OCI-LY3 (cell line): ENCODE measurements around the gene GLI2.

Experiments used
- H2AFZ ChIP-seq: fragments of 200-600, 300-600 bp; shearing (Covaris generic); 2 replicates; pipeline ENCODE4 v1.6.0; 2014; ENCODE audit warnings: antibody characterized with exemption, low read depth, low read length
- H3K27ac ChIP-seq: fragments of 200-600, 300-600 bp; sonication (generic); 2 replicates; pipeline ENCODE4 v1.5.1; 2014; ENCODE audit warnings: mild to moderate bottlenecking, low read length, moderate library complexity, mixed read lengths
- H3K27me3 ChIP-seq: fragments of 200-600, 300-600 bp; sonication (generic); 2 replicates; pipeline ENCODE4 v1.6.1; 2014; ENCODE audit warnings: low read depth, low read length, mixed read lengths
- H3K36me3 ChIP-seq: fragments of 200-600, 300-600 bp; sonication (generic); replicated peaks from 2 replicates; pipeline ENCODE3; 2014; ENCODE audit warnings: low read depth, low read length, mixed read lengths
- H3K4me1 ChIP-seq: fragments of 300-600, 200-600 bp; sonication (generic); 2 replicates; pipeline ENCODE4 v1.6.1; 2014; ENCODE audit warnings: low read length, mixed read lengths
- H3K4me2 ChIP-seq: fragments of 200-600, 300-600 bp; sonication (generic); 2 replicates; pipeline ENCODE4 v1.6.1; 2014; ENCODE audit warnings: low read length, mixed read lengths
- H3K4me3 ChIP-seq: fragments of 300-600, 200-600 bp; sonication (generic); 2 replicates; pipeline ENCODE4 v1.5.1; 2014; ENCODE audit warnings: antibody characterized with exemption, mild to moderate bottlenecking, low read length, moderate library complexity
- H3K79me2 ChIP-seq: fragments of 300-600, 200-600 bp; shearing (Covaris generic); 2 replicates; pipeline ENCODE4 v1.6.1; 2014; ENCODE audit warnings: mild to moderate bottlenecking, low read length, mixed read lengths
- H3K9ac ChIP-seq: fragments of 300-600, 200-600 bp; shearing (Covaris generic); 2 replicates; pipeline ENCODE4 v1.6.0; 2014; ENCODE audit warnings: mild to moderate bottlenecking, low read length, moderate library complexity
- H3K9me3 ChIP-seq: fragments of 200-600, 300-600 bp; shearing (Covaris generic); 2 replicates; pipeline ENCODE4 v1.6.1; 2014; ENCODE audit warnings: low read length, mixed read lengths; ENCODE audit not compliant: insufficient read depth
- H4K20me1 ChIP-seq: fragments of 200-600, 300-600 bp; sonication (generic); 2 replicates; pipeline ENCODE4 v1.6.1; 2016; ENCODE audit warnings: low read length, mixed read lengths; ENCODE audit not compliant: insufficient read depth
- CTCF ChIP-seq: fragments of 200-600, 300-600 bp; sonication (generic); IDR thresholded peaks from 2 replicates; pipeline ENCODE4 v1.5.1; 2014; ENCODE audit warnings: antibody characterized with exemption, low read length, low read depth
- EZH2phosphoT487 ChIP-seq: fragments of 200-600 bp; shearing (Covaris generic); IDR thresholded peaks from 2 replicates; pipeline ENCODE4 v1.6.1; 2018; ENCODE audit warnings: antibody characterized with exemption, mixed run types, low read depth

Gene GLI2

GRCh38 chr2:120759543-120760331 is 24.1 kb downstream of the GLI2 start:
- H3K9me3 ChIP-seq: no peaks in the 10 kb centered on the region
- H3K4me2 ChIP-seq: no peak overlapping the region
- H3K4me1 ChIP-seq: no peaks in the 10 kb centered on the region
- H3K27me3 ChIP-seq: peaks cover 5% of the 10 kb centered on the region; the same call in 1 of the 2 replicates
- no peak overlapping the region for H3K9ac ChIP-seq
- no peaks in the 10 kb centered on the region for H3K36me3 ChIP-seq
- no peaks in the 10 kb centered on the region for H3K79me2 ChIP-seq
- no peak overlapping the region for H3K4me3 ChIP-seq
- H3K27ac ChIP-seq: no peak overlapping the region
- TF ChIP-seq CTCF: no peak
- no peak overlapping the region for H2AFZ ChIP-seq
- no peaks in the 10 kb centered on the region for H4K20me1 ChIP-seq

GRCh38 chr2:120760446-120761135 is 24.9 kb downstream of the GLI2 start:
- no peak overlapping the region for H3K27ac ChIP-seq
- no peaks in the 10 kb centered on the region for H3K4me1 ChIP-seq
- TF ChIP-seq CTCF (no peak), EZH2phosphoT487 (no peak)
- no peaks in the 10 kb centered on the region for H3K9me3 ChIP-seq
- H4K20me1 ChIP-seq: no peaks in the 10 kb centered on the region
- H3K27me3 ChIP-seq: peaks cover 5% of the 10 kb centered on the region; the same call in 1 of the 2 replicates
- no peak overlapping the region for H3K4me3 ChIP-seq
- H3K79me2 ChIP-seq: no peaks in the 10 kb centered on the region
- H3K4me2 ChIP-seq: no peak overlapping the region
- H3K36me3 ChIP-seq: no peaks in the 10 kb centered on the region
- no peak overlapping the region for H2AFZ ChIP-seq
- H3K9ac ChIP-seq: no peak overlapping the region

DNA sequence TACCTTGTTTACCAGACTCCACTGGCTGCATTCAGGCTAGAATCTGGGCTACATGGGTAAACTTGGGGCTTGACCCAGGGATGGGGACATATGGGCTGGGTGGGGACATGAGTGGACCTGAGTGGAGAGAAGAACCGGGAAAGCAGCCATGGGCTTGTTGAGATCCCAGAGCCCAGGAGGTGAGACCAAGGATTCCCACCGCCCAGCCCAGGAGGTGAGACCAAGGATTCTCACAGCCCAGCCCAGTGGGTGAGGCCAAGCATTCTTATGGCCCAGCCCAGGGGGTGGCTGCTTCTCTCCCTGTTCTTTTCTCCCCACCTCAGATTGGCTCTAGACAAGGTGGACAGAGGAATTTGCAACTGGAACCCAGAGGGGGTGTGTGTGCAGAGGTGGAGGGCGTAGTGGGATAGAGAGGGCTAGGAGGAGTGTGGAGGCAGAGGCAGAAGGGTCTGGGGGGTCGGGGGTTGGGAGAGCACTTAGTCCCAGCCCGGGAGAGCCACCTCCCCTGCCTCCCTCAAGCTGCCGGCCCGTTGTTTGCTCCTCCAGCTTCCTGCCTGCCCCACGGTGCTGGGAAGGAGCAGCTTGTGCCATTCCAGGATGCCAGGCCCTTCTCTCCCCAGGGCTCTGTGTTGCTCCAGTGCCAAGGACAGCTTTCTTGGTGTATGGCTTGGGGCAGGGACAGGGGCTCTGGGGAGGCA is 25.6 kb downstream of the GLI2 start:
- Histone ChIP-seq H3K27ac (no peak overlapping the region), H3K9ac (no peak overlapping the region), H4K20me1 (no peaks in the 10 kb centered on the region), H3K4me2 (no peak overlapping the region), H3K4me3 (no peak overlapping the region), H3K4me1 (no peaks in the 10 kb centered on the region), H3K79me2 (no peaks in the 10 kb centered on the region), H2AFZ (no peak overlapping the region), H3K36me3 (no peaks in the 10 kb centered on the region), H3K27me3 (peaks cover 5% of the 10 kb centered on the region; the same call in 1 of the 2 replicates), H3K9me3 (no peaks in the 10 kb centered on the region)
- TF ChIP-seq CTCF (no peak), EZH2phosphoT487 (no peak)

DNA sequence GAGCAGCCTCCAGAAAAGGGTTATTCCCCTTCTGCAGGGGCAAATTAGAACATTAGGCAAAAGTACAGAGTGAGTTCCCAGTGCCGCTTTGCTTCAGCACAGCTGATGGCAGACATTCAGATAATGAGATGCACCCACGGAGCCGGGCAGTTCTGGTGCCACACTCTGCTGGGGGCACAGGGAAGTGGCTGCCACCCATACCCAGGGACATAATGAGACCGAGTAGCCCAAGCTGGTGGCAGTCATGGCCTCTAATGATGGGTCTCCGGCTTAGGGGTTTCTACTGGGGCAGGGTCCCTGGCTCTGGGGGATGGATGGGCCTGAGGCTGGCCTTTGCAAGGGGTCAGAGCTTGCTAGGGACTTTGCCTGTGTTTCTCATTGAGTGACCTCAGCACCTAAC is 26.2 kb downstream of the GLI2 start:
- TF ChIP-seq CTCF (no peak), EZH2phosphoT487 (no peak)
- Histone ChIP-seq H3K4me2 (no peak overlapping the region), H4K20me1 (no peaks in the 10 kb centered on the region), H3K79me2 (no peaks in the 10 kb centered on the region), H3K4me1 (no peaks in the 10 kb centered on the region), H3K4me3 (no peak overlapping the region), H3K36me3 (no peaks in the 10 kb centered on the region), H2AFZ (no peak overlapping the region), H3K9me3 (no peaks in the 10 kb centered on the region), H3K27me3 (no peaks in the 10 kb centered on the region), H3K9ac (no peak overlapping the region), H3K27ac (no peak overlapping the region)
